Measurements from ENCODE around the gene KCND2.

The KCND2 gene

GRCh38 chr7:120677535-120677934 lies 404.6 kb downstream of the KCND2 start:
- Histone ChIP-seq H3K27ac (ENCODE audit: low read depth, low read length, poor library complexity, severe bottlenecking) (no peak overlapping the region), H3K9me3 (ENCODE audit: low read length) (no peaks in the 10 kb centered on the region), H3F3A (ENCODE audit: insufficient read depth, low read length) (no peaks in the 10 kb centered on the region), H4K20me1 (ENCODE audit: insufficient read depth, low read length) (no peaks in the 10 kb centered on the region), H3K4me2 (ENCODE audit: low read length) (no peak overlapping the region), H3K9me2 (ENCODE audit: low read depth, low read length) (no peaks in the 10 kb centered on the region), H3K9ac (ENCODE audit: low read length) (no peak overlapping the region), H3K4me3 (ENCODE audit: low read depth, low read length, poor library complexity, severe bottlenecking) (no peak overlapping the region), H3K4me1 (ENCODE audit: insufficient read depth, low read length, severe bottlenecking) (no peaks in the 10 kb centered on the region), H3K36me3 (ENCODE audit: insufficient read depth, low read length) (no peaks in the 10 kb centered on the region), H3K79me2 (ENCODE audit: insufficient read depth, low read length) (no peaks in the 10 kb centered on the region), H3K27me3 (ENCODE audit: insufficient read depth, low read length) (no peaks in the 10 kb centered on the region), H2AFZ (ENCODE audit: low read length) (no peak overlapping the region)
- no peak for TF ChIP-seq EZH2 (IDR thresholded peaks at IDR 0.05; ENCODE audit: borderline replicate concordance, low read length)
- TF ChIP-seq CTCF (IDR thresholded peaks at IDR 0.05; ENCODE audit: low read length), result no peak

- no peaks in the 10 kb centered on the region for H3F3A ChIP-seq (ENCODE audit: insufficient read depth, low read length)
These were observed 408.0 kb downstream of the KCND2 start for GRCh38 chr7:120680985-120681384.

GRCh38 chr7:120684463-120684862 lies 411.5 kb downstream of the KCND2 start:
- no peak overlapping the region for H3K4me3 ChIP-seq (ENCODE audit: low read depth, low read length, poor library complexity, severe bottlenecking)
- H3K9me3 ChIP-seq (ENCODE audit: low read length), result no peaks in the 10 kb centered on the region
- H4K20me1 ChIP-seq (ENCODE audit: insufficient read depth, low read length), result no peaks in the 10 kb centered on the region
- TF ChIP-seq EZH2 (IDR thresholded peaks at IDR 0.05; ENCODE audit: borderline replicate concordance, low read length) (no peak), CTCF (IDR thresholded peaks at IDR 0.05; ENCODE audit: low read length) (no peak)
- H3F3A ChIP-seq (ENCODE audit: insufficient read depth, low read length), result no peaks in the 10 kb centered on the region
- no peak overlapping the region for H3K4me2 ChIP-seq (ENCODE audit: low read length)
- H3K4me1 ChIP-seq (ENCODE audit: insufficient read depth, low read length, severe bottlenecking), result no peaks in the 10 kb centered on the region
- H2AFZ ChIP-seq (ENCODE audit: low read length), result no peak overlapping the region
- H3K27ac ChIP-seq (ENCODE audit: low read depth, low read length, poor library complexity, severe bottlenecking), result no peak overlapping the region
- H3K9ac ChIP-seq (ENCODE audit: low read length), result no peak overlapping the region
- H3K27me3 ChIP-seq (ENCODE audit: insufficient read depth, low read length), result no peaks in the 10 kb centered on the region
- H3K79me2 ChIP-seq (ENCODE audit: insufficient read depth, low read length), result no peaks in the 10 kb centered on the region
- no peaks in the 10 kb centered on the region for H3K9me2 ChIP-seq (ENCODE audit: low read depth, low read length)
- H3K36me3 ChIP-seq (ENCODE audit: insufficient read depth, low read length), result no peaks in the 10 kb centered on the region

More at GRCh38 chr7:120680985-120681384, 408.0 kb downstream of the KCND2 start:
- H3K9ac ChIP-seq (ENCODE audit: low read length), result no peak overlapping the region
- TF ChIP-seq CTCF (IDR thresholded peaks at IDR 0.05; ENCODE audit: low read length), result no peak
- TF ChIP-seq EZH2 (IDR thresholded peaks at IDR 0.05; ENCODE audit: borderline replicate concordance, low read length), result no peak
- no peak overlapping the region for H3K4me3 ChIP-seq (ENCODE audit: low read depth, low read length, poor library complexity, severe bottlenecking)
- H3K9me3 ChIP-seq (ENCODE audit: low read length), result no peaks in the 10 kb centered on the region
- H3K4me1 ChIP-seq (ENCODE audit: insufficient read depth, low read length, severe bottlenecking), result no peaks in the 10 kb centered on the region
- H3K4me2 ChIP-seq (ENCODE audit: low read length), result no peak overlapping the region
- no peaks in the 10 kb centered on the region for H3K27me3 ChIP-seq (ENCODE audit: insufficient read depth, low read length)
- no peaks in the 10 kb centered on the region for H4K20me1 ChIP-seq (ENCODE audit: insufficient read depth, low read length)
- H2AFZ ChIP-seq (ENCODE audit: low read length), result no peak overlapping the region
- no peaks in the 10 kb centered on the region for H3K36me3 ChIP-seq (ENCODE audit: insufficient read depth, low read length)
- no peaks in the 10 kb centered on the region for H3K9me2 ChIP-seq (ENCODE audit: low read depth, low read length)
- no peaks in the 10 kb centered on the region for H3K79me2 ChIP-seq (ENCODE audit: insufficient read depth, low read length)
- H3K27ac ChIP-seq (ENCODE audit: low read depth, low read length, poor library complexity, severe bottlenecking), result no peak overlapping the region
